Epithelial cell of prostate (primary cell): ENCODE data around the gene EDIL3.
"Not testable (repeated sequence)": the region's sequence is repeated elsewhere in the genome, so short reads cannot be mapped to it uniquely, and the experiment has no call there.

Experiments
- DNase-seq: peaks from one replicate; pipeline ENCODE4 v3.0.0-alpha.2; 2011; ENCODE audit warnings: low read depth, low spot score
- H3K27ac ChIP-seq: fragments of 450-650 bp; 2 replicates; pipeline ENCODE4 v1.5.1; 2017; ENCODE audit warnings: mild to moderate bottlenecking

EDIL3 gene

GRCh38 chr5:84381502-84382362, 2.9 kb downstream of the EDIL3 start:
- H3K27ac ChIP-seq: no peak overlapping the region
- DNase-seq: no peak

GRCh38 chr5:84379749-84380148, 4.9 kb downstream of the EDIL3 start:
- H3K27ac ChIP-seq: no peak overlapping the region
- no peak for DNase-seq

- DNase-seq: no peak
- H3K27ac ChIP-seq: no peak overlapping the region
Observed at GRCh38 chr5:84378961-84379360, 5.7 kb downstream of the EDIL3 start.

- no peak for DNase-seq
- H3K27ac ChIP-seq: no peak overlapping the region
Observed at GRCh38 chr5:84378420-84378819, 6.3 kb downstream of the EDIL3 start.

- H3K27ac ChIP-seq: no peak overlapping the region
- DNase-seq: no peak
Observed at GRCh38 chr5:84376346-84376745, 8.3 kb downstream of the EDIL3 start.

- no peak overlapping the region for H3K27ac ChIP-seq
- no peak for DNase-seq
Observed at GRCh38 chr5:84374568-84374967, 10.1 kb downstream of the EDIL3 start.

- no peak for DNase-seq
- no peak overlapping the region for H3K27ac ChIP-seq
Observed at GRCh38 chr5:84373506-84373905, 11.2 kb downstream of the EDIL3 start.

GRCh38 chr5:84372066-84372695, 12.5 kb downstream of the EDIL3 start:
- no peak overlapping the region for H3K27ac ChIP-seq
- DNase-seq: no peak

GRCh38 chr5:84370176-84370575, 14.5 kb downstream of the EDIL3 start:
- H3K27ac ChIP-seq: no peak overlapping the region
- no peak for DNase-seq

GRCh38 chr5:84364043-84364442, 20.6 kb downstream of the EDIL3 start:
- no peak for DNase-seq

GRCh38 chr5:84362061-84362720, 22.5 kb downstream of the EDIL3 start:
- H3K27ac ChIP-seq: no peak overlapping the region
- no peak for DNase-seq

More at GRCh38 chr5:84364043-84364442, 20.6 kb downstream of the EDIL3 start:
- H3K27ac ChIP-seq: no peak overlapping the region

GRCh38 chr5:84361572-84361971, 23.1 kb downstream of the EDIL3 start:
- no peak for DNase-seq
- no peak overlapping the region for H3K27ac ChIP-seq

- no peak overlapping the region for H3K27ac ChIP-seq
- no peak for DNase-seq
Observed at GRCh38 chr5:84360056-84360455, 24.6 kb downstream of the EDIL3 start.

- DNase-seq: no peak
- no peak overlapping the region for H3K27ac ChIP-seq
Observed at GRCh38 chr5:84354101-84354500, 30.6 kb downstream of the EDIL3 start.

- H3K27ac ChIP-seq: no peak overlapping the region
Observed at GRCh38 chr5:84344788-84345187, 39.9 kb downstream of the EDIL3 start.

GRCh38 chr5:84343171-84343570, 41.5 kb downstream of the EDIL3 start:
- no peak overlapping the region for H3K27ac ChIP-seq
- DNase-seq: no peak

More at GRCh38 chr5:84344788-84345187, 39.9 kb downstream of the EDIL3 start:
- no peak for DNase-seq

- DNase-seq: no peak
- no peak overlapping the region for H3K27ac ChIP-seq
Observed at GRCh38 chr5:84332106-84332505, 52.6 kb downstream of the EDIL3 start.

- no peak overlapping the region for H3K27ac ChIP-seq
- no peak for DNase-seq
Observed at GRCh38 chr5:84327591-84327990, 57.1 kb downstream of the EDIL3 start.

- H3K27ac ChIP-seq: no peak overlapping the region
- no peak for DNase-seq
Observed at GRCh38 chr5:84322646-84323045, 62.0 kb downstream of the EDIL3 start.

GRCh38 chr5:84317826-84318225, 66.9 kb downstream of the EDIL3 start:
- H3K27ac ChIP-seq, DNase-seq: not testable (repeated sequence)

GRCh38 chr5:84312280-84312679, 72.4 kb downstream of the EDIL3 start:
- DNase-seq, H3K27ac ChIP-seq: not testable (repeated sequence)
